GM12878 (cell line): ENCODE data around the gene MYO3B. TPM values are rescaled to one million over a fixed set of nuclear protein-coding genes. Genes with fewer than 3 reads are reported as not detected.
A peak's percentile ranks its signal among the peaks of the same experiment; 100 is the strongest.

Experiments used
- ATAC-seq: fragments of 200-7000 bp; cut with Tn5 transposase; 3 replicates; pipeline ENCODE4 v1.9.1; 2020; ENCODE audit warnings: mild to moderate bottlenecking, moderate library complexity
- BruUV-seq: library from RNA; stranded (reverse); fragments of 400-500 nt; replicated peaks from 2 replicates; lab custom pipeline; 2021; lab: Mats Ljungman, UMichigan
- CTCF ChIA-PET: fragments of 300-600 bp; sonication (Branson Sonifier 250); formaldehyde crosslinking; extraction: SDS; loops from one replicate; lab custom pipeline; 2021; ENCODE audit warnings: inconsistent platforms; lab: Yijun Ruan, JAX
- POLR2A ChIA-PET: fragments of 350-600 bp; formaldehyde crosslinking; extraction: SDS; loops from one replicate; lab custom pipeline; 2021; ENCODE audit warnings: inconsistent platforms; lab: Charles Lee
- RAD21 ChIA-PET: fragments of 300-600 bp; sonication (Branson Sonifier 250); formaldehyde crosslinking; loops from one replicate; lab custom pipeline; 2023; ENCODE audit warnings: antibody characterized with exemption; ENCODE audit not compliant: unreplicated experiment; lab: Charles Lee
- SMC1A ChIA-PET: fragments of 300-600 bp; sonication (Branson Sonifier 250); formaldehyde crosslinking; loops from one replicate; lab custom pipeline; 2023; ENCODE audit not compliant: unreplicated experiment, uncharacterized antibody; lab: Charles Lee
- DNase-seq: peaks from one replicate; pipeline ENCODE4 v3.0.0-alpha.2; 2011; ENCODE audit warnings: low read depth, low spot score
- FAIRE-seq: peaks from 3 replicates; lab custom pipeline; 2011; peaks lifted over from hg19 to GRCh38; lab: Jason Lieb, UNC
- H2AFZ ChIP-seq: 2 replicates; pipeline ENCODE4 v1.6.0; 2011; ENCODE audit warnings: low read depth, low read length, control low read depth; ENCODE audit not compliant: control insufficient read depth
- H3K27ac ChIP-seq: 2 replicates; pipeline ENCODE4 v1.5.1; 2011; ENCODE audit warnings: control low read depth; ENCODE audit not compliant: control insufficient read depth, insufficient read depth
- H3K27me3 ChIP-seq, 2 experiments: replicated peaks in 1 of 2; 2 replicates each; pipeline versions ENCODE4 v1.6.0 to v1.6.1; 2011; ENCODE audit warnings: low read length in 1 of 2; ENCODE audit not compliant: control insufficient read depth in 2 of 2, insufficient read depth in 2 of 2
- H3K36me3 ChIP-seq, 2 experiments: 2 replicates each; pipeline ENCODE4 v1.5.1; 2011; ENCODE audit warnings: low read length in 1 of 2; ENCODE audit not compliant: control insufficient read depth in 2 of 2, insufficient read depth in 2 of 2
- H3K4me1 ChIP-seq: 2 replicates; pipeline ENCODE4 v1.6.1; 2011; ENCODE audit warnings: mild to moderate bottlenecking, low read length, moderate library complexity, mixed read lengths; ENCODE audit not compliant: control insufficient read depth, insufficient read depth
- H3K4me2 ChIP-seq: 2 replicates; pipeline ENCODE4 v1.6.0; 2011; ENCODE audit warnings: control low read depth; ENCODE audit not compliant: control insufficient read depth, insufficient read depth
- H3K4me3 ChIP-seq: fragments of 200-600 bp; sonication (generic); 2 replicates; pipeline ENCODE4 v1.5.1; 2016
- H3K79me2 ChIP-seq: 2 replicates; pipeline ENCODE4 v1.6.0; 2011; ENCODE audit warnings: low read length; ENCODE audit not compliant: control insufficient read depth, insufficient read depth
- H3K9ac ChIP-seq: 2 replicates; pipeline ENCODE4 v1.8.0; 2011; ENCODE audit warnings: low read length, control low read depth, mixed read lengths; ENCODE audit not compliant: control insufficient read depth, insufficient read depth
- H3K9me3 ChIP-seq: replicated peaks from 3 replicates; pipeline ENCODE4 v1.5.1; 2011; ENCODE audit warnings: mild to moderate bottlenecking, low read length; ENCODE audit not compliant: control insufficient read depth, insufficient read depth
- H4K20me1 ChIP-seq: 2 replicates; pipeline ENCODE4 v1.6.0; 2011; ENCODE audit not compliant: control insufficient read depth, insufficient read depth
- ATF2 ChIP-seq: IDR thresholded peaks from 2 replicates; pipeline ENCODE4 v1.6.1; 2012; ENCODE audit warnings: low read length, inconsistent platforms
- BACH1 ChIP-seq: fragments of 450-650 bp; IDR thresholded peaks from 2 replicates; pipeline ENCODE4 v1.6.1; 2017; ENCODE audit warnings: mild to moderate bottlenecking, borderline replicate concordance
- EED ChIP-seq: sonication (generic); IDR thresholded peaks from 2 replicates; pipeline ENCODE4 v1.6.1; 2016; ENCODE audit warnings: antibody characterized with exemption, low read depth
- MYC ChIP-seq: IDR thresholded peaks from 2 replicates; pipeline ENCODE4 v1.6.1; 2011; ENCODE audit warnings: mild to moderate bottlenecking, low read length, moderate library complexity, inconsistent platforms; ENCODE audit not compliant: insufficient read depth, insufficient replicate concordance, insufficient read length, severe bottlenecking
- POLR2AphosphoS5 ChIP-seq: IDR thresholded peaks from 2 replicates; pipeline ENCODE4 v1.6.1; 2011; ENCODE audit warnings: mild to moderate bottlenecking, low read length, inconsistent platforms
- POU2F2 ChIP-seq: IDR thresholded peaks from 3 replicates; pipeline ENCODE4 v1.6.1; 2011; ENCODE audit warnings: low read depth, mild to moderate bottlenecking, low read length, borderline replicate concordance
- RFX5 ChIP-seq: IDR thresholded peaks from 2 replicates; pipeline ENCODE4 v1.6.1; 2011; ENCODE audit warnings: low read depth, low read length, improper control_type of control experiment
- ZBTB11 ChIP-seq: fragments of 450-650 bp; formaldehyde crosslinking; IDR thresholded peaks from 2 replicates; pipeline ENCODE4 v1.5.0; 2022; ENCODE audit warnings: mild to moderate bottlenecking, missing genetic modification characterization
- ZBTB33 ChIP-seq: fragments of 450-650 bp; IDR thresholded peaks from 2 replicates; pipeline ENCODE4 v1.6.1; 2017; ENCODE audit warnings: mild to moderate bottlenecking
- ZBTB4 ChIP-seq: fragments of 450-650 bp; formaldehyde crosslinking; IDR thresholded peaks from 2 replicates; pipeline ENCODE4 v1.4.0; 2022; ENCODE audit warnings: mild to moderate bottlenecking, moderate library complexity
- ZNF217 ChIP-seq: fragments of 450-650 bp; IDR thresholded peaks from 2 replicates; pipeline ENCODE4 v1.6.1; 2017; ENCODE audit warnings: antibody characterized with exemption, mild to moderate bottlenecking
- WGBS: methylation state at CpG from one replicate; pipeline ENCODE4 v1.1.6; 2016; ENCODE audit warnings: low lambda C conversion rate; ENCODE audit not compliant: insufficient replicate concordance, insufficient coverage; ENCODE audit errors: missing lambda C conversion rate; 5-methylcytosine and 5-hydroxymethylcytosine counted together
- in situ Hi-C: fragments of 300-500 bp; cut with MboI; formaldehyde crosslinking; loops from 9 replicates; pipeline ENCODE4 v1.14.3; 2018; ENCODE audit warnings: mixed read lengths
- intact Hi-C: fragments of 100-400 bp; cut with micrococcal nuclease; formaldehyde crosslinking; loops from one replicate; pipeline ENCODE4 v1.14.2; 2022; ENCODE audit not compliant: unreplicated experiment
- polyA plus RNA-seq, 11 experiments: library from polyadenylated mRNA; depleted of rRNA in 4 of 11; unstranded in 6 of 11; stranded (reverse) in 5 of 11; fragments of >200 nt; fragmentation: Nextera tagmentation in 4 of 11; fragmentation: Illumina TruSeq in 1 of 11; extraction: Ambion mirVana in 4 of 11; extraction: Trizol in 1 of 11; gene quantifications; 1 replicate in 1 of 11; 2 replicates in 10 of 11; pipeline versions ENCODE4 v1.2.1 to v1.2.3, GENCODE V29; 2011 to 2016; ENCODE audit warnings: inconsistent platforms in 2 of 11, missing spikeins in 2 of 11, low read depth in 1 of 11
- total RNA-seq, 4 experiments: library from RNA; depleted of rRNA in 3 of 4; stranded (reverse); fragments of >200 nt in 3 of 4; fragmentation: Illumina TruSeq in 1 of 4; extraction: Trizol in 1 of 4; gene quantifications; 2 replicates each; pipeline versions ENCODE4 v1.2.1 to v1.2.3, GENCODE V29; 2013 to 2021

MYO3B gene
- total and polyA plus RNA-seq, 10 of the 15 experiments (the other 5 are each of a cell fraction or from before 2014, with no cell fraction given) = 1.1 to 7.1 (median 2.1) TPM

GRCh38 chr2:170155723-170156253 lies 22.2 kb upstream of the MYO3B start (continued):
- 0 out of 2 replicates have a peak, but pooled peaks have one; percentile 15 for TF ChIP-seq EED

GRCh38 chr2:170156592-170156991 lies 21.4 kb upstream of the MYO3B start:
- Histone ChIP-seq H3K27ac (no peak overlapping the region), H3K27me3 (no peaks in the 10 kb centered on the region), H3K79me2 (no peaks in the 10 kb centered on the region), H3K9ac (no peak overlapping the region), H3K4me2 (no peak overlapping the region), H4K20me1 (no peaks in the 10 kb centered on the region), H3K9me3 (peaks cover 6% of the 10 kb centered on the region; the same call in 2 of the 3 replicates), H3K36me3 (no peaks in the 10 kb centered on the region), H3K4me1 (peaks cover 58% of the 10 kb centered on the region), H3K4me3 (no peak overlapping the region), H2AFZ (no peak overlapping the region)
- DNase-seq (no peak), ATAC-seq (no peak), FAIRE-seq (no peak)
- RAD21 ChIA-PET = interaction anchor here (1.0 to 10.5 kb wide), 10 partner anchors 10 to 704 kb away, joined by 3 to 124 read pairs (median 4); partner anchors contain the start of gene MYO3B
- in situ Hi-C loops (no loop called here), intact Hi-C loops (loop anchor here (5.0 to 10.0 kb wide), 3 partner anchors 62 to 224 kb away; no protein-coding TSS in a partner anchor)
- 84% methylated on average over 3 of the region's 3 CpGs for WGBS
- SMC1A ChIA-PET = interaction anchor here (1.1 to 15.9 kb wide), 14 partner anchors 11 to 224 kb away, joined by 3 to 291 read pairs (median 6); partner anchors contain the start of gene MYO3B
- CTCF ChIA-PET = interaction anchor here (0.7 to 4.8 kb wide), 7 partner anchors 10 to 168 kb away, joined by 3 to 36 read pairs (median 5); no protein-coding TSS in a partner anchor
- BruUV-seq = no TSS peak
- POLR2A ChIA-PET = interaction anchor here (1.2 to 10.7 kb wide), 5 partner anchors 14 to 71 kb away, joined by 3 to 112 read pairs (median 4); partner anchors contain the start of gene MYO3B
- TF ChIP-seq ZBTB4 (CRISPR knock-in tag) = no peak
- no peak for TF ChIP-seq RFX5
- TF ChIP-seq ZNF217 = no peak
- no peak for TF ChIP-seq ATF2
- TF ChIP-seq ZBTB11 (CRISPR knock-in tag) = no peak
- no peak for TF ChIP-seq POLR2AphosphoS5
- TF ChIP-seq BACH1 = no peak
- TF ChIP-seq ZBTB33 = no peak
- TF ChIP-seq POU2F2 = no peak
- TF ChIP-seq MYC = no peak
